Gastrocnemius medialis (tissue), 4 donors: ENCODE data around the gene CBY1.
"Not testable (repeated sequence)": the region's sequence is repeated elsewhere in the genome, so short reads cannot be mapped to it uniquely, and the experiment has no call there.

ENCODE experiments used
- CTCF ChIP-seq, 5 experiments: fragments of 450-650 bp in 3 of 5; fragments of 200-600 bp in 2 of 5; sonication (generic) in 2 of 5; IDR thresholded peaks in 4 of 5; conservative IDR thresholded peaks in 1 of 5; 1 replicate in 4 of 5; 2 replicates in 1 of 5; pipeline ENCODE4 v1.5.1; 2016 to 2019; ENCODE audit warnings: antibody characterized with exemption in 5 of 5, mild to moderate bottlenecking in 3 of 5, moderate library complexity in 3 of 5
- POLR2A ChIP-seq, 2 donors: fragments of 450-650 bp; IDR thresholded peaks; one replicate each; pipeline ENCODE4 v1.6.1; 2017; ENCODE audit warnings: antibody characterized with exemption in 2 of 2, mild to moderate bottlenecking in 2 of 2, moderate library complexity in 2 of 2

DNA sequence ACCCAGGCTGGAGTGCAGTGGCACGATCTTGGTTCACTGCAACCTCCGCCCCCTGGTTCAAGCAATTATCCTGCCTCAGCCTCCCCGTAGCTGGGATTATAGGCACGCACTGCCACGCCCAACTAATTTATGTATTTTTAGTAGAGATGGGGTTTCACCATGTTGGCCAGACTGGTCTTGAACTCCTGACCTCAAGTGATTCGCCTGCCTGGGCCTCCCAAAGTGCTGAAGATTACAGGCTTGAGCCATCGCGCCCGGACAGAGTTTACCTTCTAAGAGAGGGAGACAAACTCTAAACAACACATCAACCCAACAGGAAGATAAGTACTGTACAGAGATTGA, 41.4 kb upstream of the CBY1 start:
- not testable (repeated sequence) for TF ChIP-seq CTCF (IDR thresholded peaks at IDR 0.05 in 4 of 5, conservative IDR thresholded peaks at IDR 0.05 in 1 of 5); POLR2A (IDR thresholded peaks at IDR 0.05)
